Fibroblast of skin of right quadriceps (primary cell): ENCODE data around the gene PSORS1C1.
"Not testable (repeated sequence)": the region's sequence is repeated elsewhere in the genome, so short reads cannot be mapped to it uniquely, and the experiment has no call there.

Experiments used
- DNase-seq: peaks from one replicate; pipeline ENCODE4 v3.0.0-alpha.2; 2013

PSORS1C1 gene

DNA sequence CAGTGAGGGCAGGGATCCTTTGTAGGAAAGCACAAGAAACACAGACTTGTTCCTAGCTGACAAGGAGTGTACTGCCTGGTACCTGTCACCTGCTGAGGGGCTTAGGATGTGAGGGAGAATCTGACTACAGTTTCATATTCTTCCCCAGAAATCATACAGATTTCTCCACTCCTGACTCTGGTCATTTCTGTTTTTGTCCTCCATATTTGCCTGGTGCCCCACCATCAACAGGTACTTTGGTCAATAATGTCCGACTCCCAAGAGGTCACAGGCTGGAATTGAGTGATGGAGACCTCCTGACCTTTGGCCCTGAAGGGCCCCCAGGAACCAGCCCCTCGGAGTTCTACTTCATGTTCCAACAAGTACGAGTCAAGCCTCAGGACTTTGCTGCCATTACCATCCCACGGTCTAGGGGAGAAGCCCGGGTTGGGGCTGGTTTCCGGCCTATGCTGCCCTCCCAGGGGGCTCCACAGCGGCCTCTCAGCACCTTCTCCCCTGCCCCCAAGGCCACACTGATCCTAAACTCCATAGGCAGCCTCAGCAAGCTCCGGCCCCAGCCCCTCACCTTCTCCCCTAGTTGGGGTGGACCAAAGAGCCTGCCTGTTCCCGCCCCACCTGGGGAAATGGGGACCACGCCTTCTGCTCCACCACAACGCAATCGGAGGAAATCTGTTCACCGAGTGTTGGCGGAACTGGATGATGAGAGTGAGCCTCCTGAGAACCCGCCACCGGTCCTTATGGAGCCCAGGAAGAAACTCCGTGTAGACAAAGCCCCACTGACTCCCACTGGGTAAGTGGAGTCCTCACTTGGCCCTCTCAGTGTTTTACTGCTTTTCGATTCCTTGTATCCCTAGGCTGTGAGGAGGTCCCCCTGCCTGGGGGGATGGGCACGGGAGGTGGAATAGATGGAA is 46.9 kb downstream of the PSORS1C1 start:
- no peak for DNase-seq

DNA sequence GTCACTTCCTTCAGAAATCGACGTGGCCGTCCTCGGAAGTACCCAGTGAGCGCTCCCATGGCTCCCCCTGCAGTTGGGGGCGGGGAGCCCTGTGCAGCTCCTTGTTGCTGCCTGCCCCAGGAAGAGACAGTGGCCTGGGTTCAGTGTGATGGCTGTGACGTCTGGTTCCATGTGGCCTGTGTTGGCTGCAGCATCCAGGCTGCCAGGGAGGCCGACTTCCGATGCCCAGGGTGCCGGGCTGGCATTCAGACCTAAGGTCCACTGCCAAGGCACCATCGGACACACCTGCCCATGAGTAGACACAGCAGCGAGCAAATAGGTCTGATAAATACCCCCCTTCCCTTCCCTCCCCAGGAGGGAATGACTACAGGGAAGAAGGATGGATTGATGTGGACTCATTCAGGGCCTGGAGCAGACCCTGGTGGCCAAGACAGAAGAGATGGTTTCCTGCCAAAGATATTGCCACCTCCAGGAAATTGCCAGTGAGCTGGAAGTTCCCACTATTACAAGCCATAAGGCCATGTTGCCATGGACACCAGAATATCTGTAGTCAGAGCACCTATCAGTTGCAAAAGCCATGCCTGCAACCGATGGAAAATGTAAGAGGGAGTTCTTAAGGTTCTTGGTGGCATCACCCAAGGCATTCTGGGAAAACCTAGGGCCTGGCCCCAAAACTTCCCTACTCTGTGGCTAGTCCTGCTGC is 48.0 kb downstream of the PSORS1C1 start:
- DNase-seq, result no peak

DNA sequence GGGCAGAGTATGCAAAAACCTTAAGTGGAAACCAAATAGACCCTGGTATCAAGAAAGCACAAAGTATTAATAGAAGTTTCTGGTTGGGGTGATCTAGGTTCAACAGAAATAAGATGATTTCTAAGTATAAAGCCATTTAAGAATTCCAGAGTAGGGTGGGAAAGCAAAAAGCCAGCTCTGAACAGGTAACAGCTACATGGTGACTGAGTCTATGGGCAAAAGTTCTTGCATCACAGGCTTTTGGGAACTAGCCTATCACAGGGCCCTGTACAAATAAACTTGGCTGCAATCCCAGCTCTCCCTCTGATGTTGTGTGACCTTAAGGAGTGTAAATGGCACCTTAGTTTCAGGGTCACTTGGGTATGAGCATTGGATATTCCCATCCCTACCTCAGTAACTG is 49.3 kb downstream of the PSORS1C1 start:
- no peak for DNase-seq

DNA sequence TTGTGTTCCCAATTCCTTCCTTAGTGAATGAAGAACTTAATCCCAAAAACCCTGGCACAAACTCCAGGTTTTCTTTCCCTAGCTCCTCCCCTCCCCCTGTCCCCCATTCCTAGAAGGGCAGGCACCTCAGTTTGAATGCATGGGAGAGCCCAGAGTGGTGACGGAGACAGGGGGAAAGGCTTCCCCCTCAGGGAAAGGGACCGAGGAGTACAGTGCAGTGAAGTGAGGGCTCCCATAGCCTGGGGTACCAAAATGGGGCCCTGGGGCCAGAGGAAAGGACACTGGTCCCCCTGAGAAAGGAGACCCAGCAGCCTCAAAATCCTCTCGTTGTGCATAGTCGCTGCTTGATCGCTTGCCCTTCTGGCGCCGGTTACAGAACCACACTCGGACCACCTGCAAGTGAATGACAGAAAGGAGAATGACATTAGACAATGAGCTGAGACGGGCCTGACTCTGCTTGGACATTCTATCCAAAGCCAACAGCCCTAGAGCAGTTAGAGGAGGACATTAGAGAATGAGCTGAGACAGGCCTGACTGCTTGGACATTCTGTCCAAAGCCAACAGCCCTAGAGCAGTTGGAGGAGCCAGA is 50.0 kb downstream of the PSORS1C1 start:
- DNase-seq, result not testable (repeated sequence)

DNA sequence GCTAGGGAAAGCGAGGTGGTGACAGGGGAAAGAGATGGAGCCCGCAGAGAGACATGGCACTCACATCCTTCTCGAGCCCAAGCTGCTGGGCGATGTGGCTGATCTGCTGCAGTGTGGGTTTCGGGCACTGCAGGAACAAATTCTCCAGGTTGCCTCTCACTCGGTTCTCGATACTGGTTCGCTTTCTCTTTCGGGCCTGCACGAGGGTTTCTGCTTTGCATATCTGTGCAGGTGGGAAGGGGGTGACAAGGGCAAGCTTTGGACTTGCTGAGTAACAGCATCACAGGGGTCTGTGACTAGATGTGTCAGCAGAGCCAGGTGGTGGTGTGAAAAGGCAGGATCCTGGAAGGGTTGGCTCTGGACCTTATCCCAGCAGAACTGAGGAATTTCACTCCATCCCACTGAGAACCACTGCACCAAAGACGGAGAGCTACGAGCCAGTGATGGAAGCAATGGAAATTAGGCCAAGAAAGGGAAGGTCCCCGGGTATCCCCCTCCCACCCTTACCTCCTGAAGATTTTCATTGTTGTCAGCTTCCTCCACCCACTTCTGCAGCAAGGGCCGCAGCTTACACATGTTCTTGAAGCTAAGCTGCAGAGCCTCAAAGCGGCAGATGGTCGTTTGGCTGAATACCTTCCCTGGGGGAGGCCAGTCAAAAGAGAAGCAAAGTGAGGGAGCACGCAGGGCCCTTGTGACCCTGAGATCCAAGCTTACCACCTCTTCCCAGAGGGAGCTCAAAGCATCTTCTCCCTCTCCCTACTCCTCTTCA is 50.6 kb downstream of the PSORS1C1 start:
- not testable (repeated sequence) for DNase-seq

DNA sequence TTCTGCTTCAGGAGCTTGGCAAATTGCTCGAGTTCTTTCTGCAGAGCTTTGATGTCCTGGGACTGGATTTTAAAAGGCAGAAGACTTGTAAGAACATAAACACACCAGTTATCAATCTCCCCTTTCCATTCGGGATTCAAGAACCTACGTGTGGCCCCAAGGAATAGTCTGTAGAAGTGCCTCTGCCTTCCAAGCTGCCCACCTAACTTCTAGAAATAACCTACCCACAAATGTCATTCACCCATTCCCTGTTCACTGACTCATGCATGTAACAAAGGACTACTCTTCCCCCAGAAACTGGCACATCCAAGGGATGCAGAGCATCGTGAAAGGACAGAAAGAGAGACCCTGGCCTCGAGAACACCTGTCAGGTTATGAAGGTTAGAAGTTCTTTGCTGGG is 51.4 kb downstream of the PSORS1C1 start:
- DNase-seq, result no peak

DNA sequence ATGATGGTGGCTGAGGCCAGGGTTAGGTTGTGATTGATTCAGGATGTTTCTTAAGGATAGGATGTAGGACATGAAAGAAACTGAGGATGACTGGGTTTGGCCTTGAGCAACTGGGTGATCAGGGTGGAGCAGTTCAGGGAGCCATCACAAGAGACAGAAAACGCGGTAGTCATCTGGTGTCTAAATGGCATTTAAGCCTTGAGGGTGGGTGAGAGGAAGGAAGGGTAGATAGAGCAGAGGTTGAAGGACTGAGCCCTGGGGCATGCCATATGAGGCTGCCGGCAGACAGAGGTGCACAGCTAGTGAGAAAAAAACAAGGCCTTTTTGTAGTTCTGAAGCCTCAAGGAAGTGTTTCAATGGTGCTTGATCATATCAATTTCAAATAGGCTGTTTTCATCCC is 54.0 kb downstream of the PSORS1C1 start:
- DNase-seq, result no peak

DNA sequence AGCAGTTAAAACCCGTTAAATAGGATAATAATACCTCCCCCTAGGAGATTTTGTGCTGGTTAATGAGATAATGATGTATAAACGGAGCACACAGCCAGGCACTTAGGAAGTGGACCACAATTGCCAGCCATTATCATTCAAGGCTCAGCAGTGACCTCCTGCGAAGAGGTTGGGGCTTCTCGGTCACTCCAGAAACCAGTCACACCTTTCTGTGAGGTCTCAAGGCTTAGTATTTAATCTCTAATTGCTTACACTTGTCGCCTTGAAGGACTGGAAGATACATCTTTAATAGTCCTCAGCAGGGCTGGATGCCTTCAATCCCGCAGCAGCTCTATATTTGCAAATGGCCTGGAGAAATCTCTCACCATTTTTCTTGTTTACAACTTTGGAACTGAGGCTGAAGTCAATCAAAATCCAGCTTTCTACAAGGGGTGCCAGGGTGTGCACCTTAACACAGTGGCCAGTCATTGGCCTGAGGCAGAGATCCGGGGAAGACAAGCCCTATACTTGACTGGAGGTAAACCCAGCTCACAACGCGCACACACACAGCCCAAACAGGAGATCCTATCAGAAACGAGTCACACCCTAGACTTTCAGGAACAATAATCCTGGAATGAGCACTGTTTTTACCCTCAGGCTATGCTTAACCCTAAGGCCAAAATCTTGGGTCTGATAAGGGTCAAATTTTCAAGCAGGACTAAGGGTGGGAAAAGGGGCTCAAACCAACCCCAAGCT is 54.7 kb downstream of the PSORS1C1 start:
- no peak for DNase-seq

DNA sequence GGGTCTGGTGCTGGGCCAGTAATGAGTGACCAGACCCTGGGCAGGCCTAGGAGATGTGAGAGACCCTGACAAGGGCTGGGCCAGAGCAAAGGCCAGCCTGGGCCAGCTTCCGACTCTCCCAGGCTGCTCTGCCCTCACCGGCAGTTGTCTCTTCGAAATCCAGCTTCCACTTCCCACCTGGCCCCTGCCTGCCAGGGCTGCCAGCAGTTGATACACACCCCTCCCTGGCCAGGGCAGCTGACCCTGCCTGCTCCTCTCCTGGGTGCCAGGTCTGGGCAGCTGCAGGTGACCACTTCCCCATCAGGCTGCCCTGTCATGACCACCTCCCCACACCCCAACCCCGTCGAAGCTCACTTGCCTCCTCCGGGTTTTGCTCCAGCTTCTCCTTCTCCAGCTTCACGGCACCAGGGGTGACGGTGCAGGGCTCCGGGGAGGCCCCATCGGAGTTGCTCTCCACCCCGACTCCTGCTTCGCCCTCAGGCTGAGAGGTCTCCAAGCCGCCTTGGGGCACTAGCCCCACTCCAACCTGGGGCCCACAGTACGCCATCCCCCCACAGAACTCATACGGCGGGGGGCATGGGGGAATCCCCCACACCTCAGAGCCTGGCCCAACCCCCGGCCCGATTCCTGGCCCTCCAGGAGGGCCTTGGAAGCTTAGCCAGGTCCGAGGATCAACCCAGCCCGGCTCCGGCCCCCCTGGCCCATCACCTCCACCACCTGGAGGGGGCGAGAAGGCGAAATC is 55.4 kb downstream of the PSORS1C1 start:
- not testable (repeated sequence) for DNase-seq

DNA sequence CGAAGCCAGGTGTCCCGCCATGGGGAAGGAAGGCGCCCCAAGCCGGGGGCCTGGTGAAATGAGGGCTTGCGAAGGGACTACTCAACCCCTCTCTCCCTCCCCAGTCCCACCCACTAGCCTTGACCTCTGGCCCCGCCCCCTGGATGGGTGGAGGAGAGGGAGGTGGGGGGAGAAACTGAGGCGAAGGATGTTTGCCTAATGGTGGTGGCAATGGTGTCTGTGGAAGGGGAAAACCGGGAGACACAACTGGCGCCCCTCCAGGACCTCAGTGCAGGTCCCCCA is 55.9 kb downstream of the PSORS1C1 start, which contains the start of gene POU5F1:
Gene POU5F1 (minus strand): TSS at position 83 of the 282 bp plus-strand sequence. CDS start 62 bp downstream, at position 21.
- DNase-seq, result no peak

DNA sequence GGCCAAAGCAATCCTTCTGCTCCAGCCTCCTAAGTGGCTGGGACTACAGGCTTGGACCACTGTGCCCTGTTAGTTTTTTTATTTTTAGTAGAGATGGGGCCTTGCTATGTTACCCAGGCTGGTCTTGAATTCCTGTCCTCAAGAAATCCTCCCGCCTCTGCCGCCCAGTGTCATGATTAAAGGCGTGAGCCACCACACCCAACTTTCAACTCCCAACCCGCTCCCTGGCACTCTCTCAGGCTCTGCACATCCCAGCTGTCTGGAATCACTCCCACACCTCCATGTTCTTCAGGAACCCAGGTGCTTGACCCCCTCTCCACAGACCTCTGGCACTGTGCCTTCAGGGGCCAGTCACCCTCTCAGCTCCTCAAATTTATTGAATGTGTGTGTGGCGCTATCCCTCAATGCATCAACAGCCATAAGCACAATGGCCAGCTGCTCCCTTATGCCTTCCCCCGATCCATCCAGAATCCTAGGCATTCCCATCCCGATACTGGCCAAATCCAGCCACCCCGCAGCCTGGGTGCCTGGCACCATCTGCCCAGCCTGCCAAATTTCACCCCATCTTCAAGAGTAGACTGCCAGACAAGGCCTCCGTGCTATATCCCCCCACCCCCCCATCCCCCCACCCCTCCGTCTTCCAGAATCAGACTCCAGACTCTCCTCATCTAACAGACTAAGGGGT is 56.5 kb downstream of the PSORS1C1 start:
- DNase-seq, result no peak

DNA sequence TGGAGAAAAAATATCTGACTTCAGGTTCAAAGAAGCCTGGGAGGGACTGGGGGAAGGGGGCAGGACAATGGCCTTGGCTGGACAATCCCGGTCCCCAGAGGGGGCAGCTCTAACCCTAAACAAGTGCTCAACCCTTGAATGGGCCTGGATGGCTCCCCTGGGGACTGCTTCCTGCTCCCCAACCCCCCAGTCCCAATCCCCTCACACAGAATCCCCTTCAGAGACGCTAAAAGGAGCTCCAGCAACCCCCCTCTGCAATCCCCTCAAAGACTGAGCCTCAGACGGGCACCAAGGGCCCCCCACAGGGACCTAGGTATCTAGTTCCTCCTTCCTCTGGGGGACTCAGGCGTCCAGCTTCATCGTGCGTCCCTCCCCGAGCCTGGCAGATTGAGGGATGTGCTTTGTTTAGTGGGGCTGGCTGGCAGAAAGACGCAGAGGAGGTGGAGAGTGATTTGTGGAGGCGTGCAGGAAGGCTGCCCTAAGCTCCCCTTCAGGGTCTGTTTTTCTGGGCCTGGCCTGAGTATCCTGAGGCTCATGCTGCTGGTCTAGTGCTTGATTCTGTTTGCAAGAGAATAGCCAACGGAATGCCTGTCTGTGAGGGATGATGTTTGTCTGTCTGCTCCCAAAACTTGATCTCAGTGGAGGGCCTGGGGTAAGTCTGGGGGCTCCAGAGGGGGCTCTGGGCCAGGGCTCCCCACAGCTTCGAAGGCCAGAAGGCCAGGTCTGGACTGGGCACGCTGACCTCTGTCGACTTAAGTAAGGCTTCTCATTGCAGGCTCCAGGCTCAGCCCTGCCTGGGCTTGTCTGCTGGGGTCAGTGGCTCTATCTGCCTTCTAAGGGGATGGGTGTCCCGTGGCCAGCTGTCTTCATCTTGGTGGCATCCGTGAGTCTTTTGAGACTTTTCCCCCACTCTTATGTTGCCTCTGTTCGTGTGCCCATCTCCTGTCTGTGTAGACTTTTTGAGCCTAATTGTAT is 57.6 kb downstream of the PSORS1C1 start:
- DNase-seq, result no peak

DNA sequence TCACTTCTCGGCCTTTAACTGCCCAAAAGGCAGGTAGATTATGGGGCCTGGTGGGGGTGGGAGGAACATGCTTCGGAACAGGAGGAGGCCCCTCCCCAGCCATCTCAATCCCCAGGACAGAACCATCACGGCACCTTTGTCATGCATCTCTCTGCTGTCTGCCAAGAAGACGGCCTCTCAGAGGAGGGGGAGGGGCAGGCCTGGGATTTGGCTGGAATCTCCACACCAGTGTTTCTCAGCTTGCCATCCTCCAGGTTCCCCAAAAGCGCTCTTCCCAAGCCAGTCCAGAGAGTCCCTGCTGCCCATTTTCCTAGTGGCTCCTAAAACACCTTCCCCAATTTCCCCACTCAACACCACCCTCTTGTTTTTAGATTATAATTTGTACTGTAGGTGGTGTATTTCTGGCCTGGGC is 58.4 kb downstream of the PSORS1C1 start:
- no peak for DNase-seq

DNA sequence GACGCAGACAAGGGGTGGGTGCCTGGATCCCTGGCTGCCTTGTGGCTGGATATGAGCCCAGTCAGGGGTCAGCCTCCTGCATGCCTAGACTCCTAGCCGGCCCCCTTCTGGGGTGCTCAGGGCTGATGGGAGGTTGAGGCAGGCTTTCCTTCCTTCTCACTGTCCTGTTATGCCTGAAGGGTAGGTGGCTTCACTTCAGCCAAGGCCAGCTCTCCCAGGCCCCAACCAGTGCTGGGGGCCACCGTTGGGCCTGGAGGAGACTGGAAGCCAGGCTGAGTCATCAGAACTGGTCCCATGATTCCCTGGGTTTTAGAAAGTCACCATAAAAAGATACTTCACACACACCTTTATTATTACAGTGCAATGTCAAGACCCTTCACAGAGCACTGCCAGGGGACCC is 58.8 kb downstream of the PSORS1C1 start:
- no peak for DNase-seq

DNA sequence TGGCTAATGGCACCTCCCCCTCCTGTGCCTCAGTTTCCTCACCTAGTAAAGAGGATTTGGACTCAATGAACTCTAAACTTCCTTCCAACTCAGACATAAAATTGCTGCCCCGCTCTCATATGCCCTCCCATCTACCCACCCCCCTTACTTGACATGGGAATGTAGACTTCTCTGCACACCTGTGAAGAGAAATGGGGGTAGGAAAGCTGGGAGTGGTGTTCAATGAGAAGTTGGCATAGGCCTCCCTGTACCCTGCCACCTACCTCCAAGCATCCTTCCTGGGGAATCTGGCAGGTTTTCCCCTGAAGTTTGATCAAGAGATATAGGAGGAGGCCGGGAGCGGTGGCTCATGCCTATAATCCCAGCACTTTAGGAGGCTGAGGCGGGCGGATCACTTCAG is 59.8 kb downstream of the PSORS1C1 start:
- no peak for DNase-seq

DNA sequence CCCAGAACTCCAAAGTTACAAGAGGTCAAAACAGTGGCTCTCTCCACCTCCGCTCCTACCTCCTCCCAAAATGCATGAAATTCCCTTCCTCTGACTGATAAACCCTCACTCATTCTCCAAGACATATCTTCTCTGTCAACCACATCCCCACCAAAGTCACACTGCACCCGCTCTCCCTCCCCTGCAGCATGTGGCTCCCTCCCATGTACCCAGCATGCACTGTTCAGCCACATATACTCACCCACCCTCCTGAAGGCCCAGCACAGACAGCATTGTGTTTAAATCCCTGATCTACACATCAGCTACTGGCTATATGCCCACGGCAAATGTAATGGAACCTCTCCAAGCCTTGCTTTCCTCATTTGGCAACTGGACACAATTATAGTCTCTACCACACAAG is 61.4 kb downstream of the PSORS1C1 start:
- DNase-seq, result peak; percentile 78

DNA sequence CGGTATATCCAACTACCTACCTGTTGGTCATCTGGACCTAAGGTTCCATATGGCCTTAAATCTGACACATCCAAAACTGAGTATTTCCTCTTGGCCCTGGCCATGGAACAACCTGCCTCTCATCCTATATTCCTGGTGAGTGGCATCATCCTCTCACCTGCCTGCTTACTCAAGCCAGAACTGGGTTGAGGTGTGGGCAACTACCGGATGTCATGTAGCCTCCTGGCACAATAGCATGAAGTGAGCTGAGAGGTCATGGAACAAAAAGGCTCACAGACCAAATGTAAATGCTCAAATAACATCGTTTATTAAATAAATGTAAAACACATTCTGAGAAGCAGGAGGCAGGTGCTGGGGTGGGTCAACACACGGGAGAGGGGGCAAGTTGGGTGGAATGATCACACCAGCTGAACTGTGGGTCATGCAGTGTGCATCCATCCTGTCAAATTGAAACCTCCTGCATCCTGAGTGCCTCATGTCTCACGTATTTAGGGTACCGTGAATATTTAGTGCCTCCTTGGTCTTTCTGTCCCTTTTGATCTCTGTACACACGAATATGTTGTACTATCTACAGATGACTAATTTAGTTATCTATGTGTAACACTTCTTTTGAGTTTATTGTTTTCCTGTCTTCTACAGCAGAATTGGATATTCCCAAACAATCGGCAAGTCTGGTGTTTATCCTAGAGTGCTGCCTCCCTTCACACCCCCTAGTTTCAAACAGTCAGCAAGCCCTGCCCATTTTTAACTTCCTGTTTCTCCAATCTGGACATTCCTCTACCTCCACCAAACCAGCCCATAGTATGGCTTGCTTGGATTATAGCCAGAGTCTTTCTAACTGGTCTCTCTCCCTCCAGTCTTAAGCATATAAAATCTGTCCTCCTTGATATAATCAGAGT is 63.8 kb downstream of the PSORS1C1 start:
- DNase-seq, result peak; percentile 22

DNA sequence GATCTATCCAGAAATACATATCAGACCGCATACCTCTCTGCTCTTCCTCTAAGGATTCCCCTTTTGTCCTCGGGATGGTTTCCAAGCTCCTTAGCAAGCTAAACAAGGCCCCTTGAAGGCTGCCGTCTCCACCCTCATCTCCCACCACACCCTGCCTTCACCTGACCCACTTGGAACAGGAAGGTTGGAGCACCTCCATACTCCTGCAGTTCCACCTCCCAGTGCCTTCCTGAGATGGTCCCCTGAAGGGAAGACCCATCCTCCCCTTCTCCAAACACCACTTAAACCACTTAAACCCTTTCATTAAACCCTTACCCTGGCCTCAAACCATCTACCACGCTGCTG is 64.4 kb downstream of the PSORS1C1 start:
- DNase-seq, result no peak

DNA sequence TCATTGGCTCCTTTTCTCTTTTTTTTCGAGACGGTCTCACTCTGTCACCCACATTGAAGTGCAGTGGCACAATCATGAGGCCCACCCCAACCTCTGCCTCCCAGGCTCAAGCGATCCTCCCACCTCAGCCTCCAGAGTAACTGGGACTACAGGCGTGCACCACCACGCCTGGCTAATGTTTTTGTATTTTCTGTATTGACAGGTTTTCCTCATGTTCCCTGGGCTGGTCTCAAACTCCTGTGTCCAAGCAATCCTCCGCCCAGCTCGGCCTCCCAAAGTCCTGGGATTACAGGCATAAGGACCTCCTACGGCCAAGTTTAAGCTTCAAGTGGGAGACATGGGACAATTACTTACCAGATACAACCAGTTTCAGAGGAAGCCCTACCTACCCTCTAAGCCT is 65.3 kb downstream of the PSORS1C1 start:
- no peak for DNase-seq
